Stimulated activated naive CD8-positive, alpha-beta T cell treated with anti-CD3 and anti-CD28 coated beads, Interleukin-15, amount 100 ng/mL, for 72 hours (primary cell): ENCODE measurements around the gene FUBP3.
A peak's percentile ranks its signal among the peaks of the same experiment; 100 is the strongest.

Source experiments
- ATAC-seq: fragments of 150-1000 bp; cut with Tn5 transposase; 2 replicates; pipeline ENCODE4 v1.10.0; 2021; ENCODE audit warnings: mild to moderate bottlenecking, moderate library complexity
- DNase-seq, 2 donors: peaks; one replicate each; pipeline ENCODE4 v3.0.0; 2021 to 2022
- H3K27ac Mint-ChIP-seq, 2 donors: one replicate each; pipeline ENCODE4 v1.8.0; 2022; ENCODE audit warnings: mild to moderate bottlenecking in 2 of 2, mixed read lengths in 2 of 2, moderate library complexity in 2 of 2
- H3K27me3 Mint-ChIP-seq: one replicate; pipeline ENCODE4 v1.8.0; 2022; ENCODE audit warnings: mixed read lengths
- H3K4me1 Mint-ChIP-seq: one replicate; pipeline ENCODE4 v1.8.0; 2022; ENCODE audit warnings: mild to moderate bottlenecking, mixed read lengths
- H3K4me3 Mint-ChIP-seq, 2 donors: one replicate each; pipeline ENCODE4 v1.8.0; 2022; ENCODE audit warnings: mild to moderate bottlenecking in 2 of 2, mixed read lengths in 2 of 2, moderate library complexity in 1 of 2
- H3K9me3 Mint-ChIP-seq, 2 donors: one replicate each; pipeline ENCODE4 v1.8.0; 2022; ENCODE audit warnings: mixed read lengths in 2 of 2

Gene FUBP3

GRCh38 chr9:130610862-130611707, 31.7 kb downstream of the FUBP3 start:
- Mint-ChIP-seq H3K27me3 (no peaks in the 10 kb centered on the region), H3K4me3 (no peak overlapping the region), H3K27ac (no peak overlapping the region), H3K9me3 (no peaks in the 10 kb centered on the region), H3K4me1 (no peaks in the 10 kb centered on the region)
- ATAC-seq (no peak), DNase-seq (no peak)

GRCh38 chr9:130616451-130616850, 37.1 kb downstream of the FUBP3 start:
- Mint-ChIP-seq H3K9me3 (no peaks in the 10 kb centered on the region), H3K4me3 (no peak overlapping the region), H3K4me1 (no peaks in the 10 kb centered on the region), H3K27me3 (no peaks in the 10 kb centered on the region), H3K27ac (no peak overlapping the region)
- DNase-seq: no peak
- no peak for ATAC-seq

GRCh38 chr9:130623466-130623865, 44.1 kb downstream of the FUBP3 start:
- DNase-seq: no peak
- no peaks in the 10 kb centered on the region for H3K4me1 Mint-ChIP-seq
- H3K27me3 Mint-ChIP-seq: no peaks in the 10 kb centered on the region
- H3K4me3 Mint-ChIP-seq: no peak overlapping the region
- no peaks in the 10 kb centered on the region for H3K9me3 Mint-ChIP-seq
- H3K27ac Mint-ChIP-seq: peak overlapping the region in 1 of 2 donors; percentile 15
- ATAC-seq: no peak

- Mint-ChIP-seq H3K27ac (no peak overlapping the region), H3K4me3 (no peak overlapping the region), H3K4me1 (no peaks in the 10 kb centered on the region), H3K27me3 (no peaks in the 10 kb centered on the region), H3K9me3 (no peaks in the 10 kb centered on the region)
- ATAC-seq (no peak), DNase-seq (no peak)
Observed at GRCh38 chr9:130624154-130624553, 44.8 kb downstream of the FUBP3 start.

- Mint-ChIP-seq H3K4me1 (no peaks in the 10 kb centered on the region), H3K4me3 (no peak overlapping the region), H3K27ac (peak overlapping the region; percentile 2 to 58), H3K27me3 (no peaks in the 10 kb centered on the region), H3K9me3 (no peaks in the 10 kb centered on the region)
- no peak for ATAC-seq
- no peak for DNase-seq
Observed at GRCh38 chr9:130626249-130626996, 47.0 kb downstream of the FUBP3 start.

GRCh38 chr9:130627051-130627450, 47.7 kb downstream of the FUBP3 start:
- Mint-ChIP-seq H3K27me3 (no peaks in the 10 kb centered on the region), H3K4me3 (no peak overlapping the region), H3K9me3 (no peaks in the 10 kb centered on the region), H3K4me1 (no peaks in the 10 kb centered on the region), H3K27ac (no peak overlapping the region)
- ATAC-seq (no peak), DNase-seq (no peak)

GRCh38 chr9:130627896-130628792, 48.8 kb downstream of the FUBP3 start:
- H3K27me3 Mint-ChIP-seq: no peaks in the 10 kb centered on the region
- H3K4me1 Mint-ChIP-seq: no peaks in the 10 kb centered on the region
- H3K27ac Mint-ChIP-seq: no peak overlapping the region
- no peaks in the 10 kb centered on the region for H3K9me3 Mint-ChIP-seq
- DNase-seq: no peak
- H3K4me3 Mint-ChIP-seq: no peak overlapping the region
- no peak for ATAC-seq

GRCh38 chr9:130629443-130630070, 50.2 kb downstream of the FUBP3 start:
- Mint-ChIP-seq H3K9me3 (no peaks in the 10 kb centered on the region), H3K27me3 (no peaks in the 10 kb centered on the region), H3K4me3 (no peak overlapping the region), H3K4me1 (no peaks in the 10 kb centered on the region), H3K27ac (no peak overlapping the region)
- no peak for DNase-seq
- no peak for ATAC-seq

- ATAC-seq (no peak), DNase-seq (no peak)
- no peaks in the 10 kb centered on the region for H3K27me3 Mint-ChIP-seq
- H3K9me3 Mint-ChIP-seq: no peaks in the 10 kb centered on the region
- no peak overlapping the region for H3K27ac Mint-ChIP-seq
- H3K4me1 Mint-ChIP-seq: no peaks in the 10 kb centered on the region
- H3K4me3 Mint-ChIP-seq: no peak overlapping the region
Observed at GRCh38 chr9:130630071-130630450, 50.7 kb downstream of the FUBP3 start.

- ATAC-seq: no peak
- peak overlapping the region in 1 of 2 donors; percentile 50 for H3K27ac Mint-ChIP-seq
- no peaks in the 10 kb centered on the region for H3K4me1 Mint-ChIP-seq
- H3K4me3 Mint-ChIP-seq: no peak overlapping the region
- H3K27me3 Mint-ChIP-seq: no peaks in the 10 kb centered on the region
- H3K9me3 Mint-ChIP-seq: no peaks in the 10 kb centered on the region
- no peak for DNase-seq
Observed at GRCh38 chr9:130630506-130631330, 51.3 kb downstream of the FUBP3 start.

GRCh38 chr9:130631331-130632080, 52.1 kb downstream of the FUBP3 start:
- no peak for DNase-seq
- Mint-ChIP-seq H3K27ac (peak overlapping the region in 1 of 2 donors; percentile 50), H3K4me1 (no peaks in the 10 kb centered on the region), H3K9me3 (no peaks in the 10 kb centered on the region), H3K4me3 (no peak overlapping the region), H3K27me3 (no peaks in the 10 kb centered on the region)
- no peak for ATAC-seq

GRCh38 chr9:130632081-130632710, 52.8 kb downstream of the FUBP3 start:
- H3K27me3 Mint-ChIP-seq: no peaks in the 10 kb centered on the region
- ATAC-seq (no peak), DNase-seq (no peak)
- no peaks in the 10 kb centered on the region for H3K9me3 Mint-ChIP-seq
- peak overlapping the region in 1 of 2 donors; percentile 15 for H3K27ac Mint-ChIP-seq
- no peaks in the 10 kb centered on the region for H3K4me1 Mint-ChIP-seq
- H3K4me3 Mint-ChIP-seq: no peak overlapping the region

- no peak overlapping the region for H3K27ac Mint-ChIP-seq
- ATAC-seq: no peak
- no peak for DNase-seq
- no peaks in the 10 kb centered on the region for H3K27me3 Mint-ChIP-seq
- H3K4me1 Mint-ChIP-seq: no peaks in the 10 kb centered on the region
- H3K9me3 Mint-ChIP-seq: no peaks in the 10 kb centered on the region
- no peak overlapping the region for H3K4me3 Mint-ChIP-seq
Observed at GRCh38 chr9:130632841-130633240, 53.5 kb downstream of the FUBP3 start.
